OCI-LY1 (cell line): ENCODE measurements around the gene ITGAV.

Experiments
- EZH2 ChIP-seq: fragments of 200-600 bp; sonication (generic), shearing (Covaris generic); IDR thresholded peaks from 2 replicates; pipeline ENCODE4 v1.8.0; 2017; ENCODE audit warnings: borderline replicate concordance, mixed run types, mild to moderate bottlenecking, antibody characterized with exemption, low read length, moderate library complexity, mixed read lengths
- TF ChIP-seq, protein P1 (sequence below): fragments of 200-600 bp; sonication (generic), shearing (Covaris generic); IDR thresholded peaks from 2 replicates; pipeline ENCODE4 v1.5.1; 2017; ENCODE audit warnings: mild to moderate bottlenecking, antibody characterized with exemption, low read length, moderate library complexity, mixed read lengths

DNA sequence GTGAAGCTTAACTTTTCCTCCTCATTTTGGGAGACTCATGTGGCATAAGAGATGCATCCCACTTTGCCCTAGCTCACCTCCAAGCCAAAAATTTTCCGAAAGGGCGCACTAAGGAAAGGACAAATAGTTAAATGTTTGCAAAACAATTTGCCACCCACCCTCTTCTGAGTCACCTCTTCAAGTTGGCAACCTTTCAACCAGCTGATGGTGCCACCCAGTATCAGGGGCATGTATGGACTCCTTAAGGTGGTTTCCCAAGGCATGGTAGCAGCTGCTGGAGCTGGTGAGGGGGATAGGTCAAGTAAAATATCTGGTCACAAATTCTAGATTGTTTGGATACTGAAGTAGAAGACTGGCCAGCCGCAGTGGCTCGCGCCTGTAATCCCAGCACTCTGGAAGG lies 17.2 kb upstream of the ITGAV start:
- TF ChIP-seq, protein P1, sequence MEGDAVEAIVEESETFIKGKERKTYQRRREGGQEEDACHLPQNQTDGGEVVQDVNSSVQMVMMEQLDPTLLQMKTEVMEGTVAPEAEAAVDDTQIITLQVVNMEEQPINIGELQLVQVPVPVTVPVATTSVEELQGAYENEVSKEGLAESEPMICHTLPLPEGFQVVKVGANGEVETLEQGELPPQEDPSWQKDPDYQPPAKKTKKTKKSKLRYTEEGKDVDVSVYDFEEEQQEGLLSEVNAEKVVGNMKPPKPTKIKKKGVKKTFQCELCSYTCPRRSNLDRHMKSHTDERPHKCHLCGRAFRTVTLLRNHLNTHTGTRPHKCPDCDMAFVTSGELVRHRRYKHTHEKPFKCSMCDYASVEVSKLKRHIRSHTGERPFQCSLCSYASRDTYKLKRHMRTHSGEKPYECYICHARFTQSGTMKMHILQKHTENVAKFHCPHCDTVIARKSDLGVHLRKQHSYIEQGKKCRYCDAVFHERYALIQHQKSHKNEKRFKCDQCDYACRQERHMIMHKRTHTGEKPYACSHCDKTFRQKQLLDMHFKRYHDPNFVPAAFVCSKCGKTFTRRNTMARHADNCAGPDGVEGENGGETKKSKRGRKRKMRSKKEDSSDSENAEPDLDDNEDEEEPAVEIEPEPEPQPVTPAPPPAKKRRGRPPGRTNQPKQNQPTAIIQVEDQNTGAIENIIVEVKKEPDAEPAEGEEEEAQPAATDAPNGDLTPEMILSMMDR = no peak
- TF ChIP-seq EZH2 = no peak
